Spleen (tissue), 11 donors: ENCODE measurements around the gene ADAM10. TPM values are rescaled to one million over a fixed set of nuclear protein-coding genes. Genes with fewer than 3 reads are reported as not detected.
A peak's percentile ranks its signal among the peaks of the same experiment; 100 is the strongest.

Source experiments
- DNase-seq: peaks from one replicate; pipeline ENCODE4 v3.0.0-alpha.2; 2020
- H3K27ac ChIP-seq, 8 donors: fragments of 200-600 bp; sonication (generic) in 7 of 8; 1 replicate in 4 of 8; 2 replicates in 4 of 8; pipeline versions ENCODE4 v1.5.0 to v1.8.0; 2016 to 2021; ENCODE audit warnings: inconsistent platforms in 4 of 8, mild to moderate bottlenecking in 4 of 8, moderate library complexity in 1 of 8
- H3K27me3 ChIP-seq, 7 donors: fragments of 200-600 bp; sonication (generic) in 6 of 7; replicated peaks in 1 of 7; 1 replicate in 4 of 7; 2 replicates in 3 of 7; pipeline versions ENCODE4 v1.5.0 to v1.8.0; 2016 to 2021; ENCODE audit warnings: inconsistent platforms in 3 of 7, mild to moderate bottlenecking in 1 of 7
- H3K36me3 ChIP-seq, 6 donors: fragments of 200-600 bp; sonication (generic) in 5 of 6; 1 replicate in 4 of 6; 2 replicates in 2 of 6; pipeline versions ENCODE4 v1.5.0 to v1.8.0; 2016 to 2021; ENCODE audit warnings: inconsistent platforms in 2 of 6
- H3K4me1 ChIP-seq, 6 donors: fragments of 200-600 bp; sonication (generic) in 5 of 6; 1 replicate in 3 of 6; 2 replicates in 3 of 6; pipeline versions ENCODE4 v1.5.0 to v1.8.0; 2016 to 2021; ENCODE audit warnings: inconsistent platforms in 3 of 6
- H3K4me3 ChIP-seq, 8 donors: fragments of 200-600 bp; sonication (generic) in 7 of 8; 1 replicate in 4 of 8; 2 replicates in 4 of 8; pipeline versions ENCODE4 v1.5.0 to v1.8.0; 2016 to 2021; ENCODE audit warnings: inconsistent platforms in 4 of 8, mild to moderate bottlenecking in 4 of 8, moderate library complexity in 2 of 8
- H3K9me3 ChIP-seq, 8 donors: fragments of 200-600 bp; sonication (generic) in 7 of 8; 1 replicate in 4 of 8; 2 replicates in 4 of 8; pipeline versions ENCODE4 v1.5.0 to v1.8.0; 2016 to 2021; ENCODE audit warnings: inconsistent platforms in 4 of 8
- POLR2A ChIP-seq, 3 donors: fragments of 450-650 bp; IDR thresholded peaks; one replicate each; pipeline ENCODE4 v1.5.1; 2017; ENCODE audit warnings: antibody characterized with exemption in 3 of 3, mild to moderate bottlenecking in 1 of 3
- POLR2AphosphoS5 ChIP-seq, 3 donors: sonication (generic); formaldehyde crosslinking; IDR thresholded peaks; one replicate each; pipeline ENCODE4 v1.5.1; 2017; ENCODE audit warnings: antibody characterized with exemption in 3 of 3
- WGBS, 5 donors: extraction: QIAGEN DNeasy Blood & Tissue Kit in 3 of 5; methylation state at CpG; one replicate each; pipeline versions ENCODE4 v1.1.5 to v1.1.7; 2013 to 2018; 5-methylcytosine and 5-hydroxymethylcytosine counted together
- intact Hi-C: fragments of 100-400 bp; cut with DNase I; formaldehyde crosslinking; loops from one replicate; pipeline ENCODE4 v1.15.0; 2023; ENCODE audit warnings: low total_unique reads
- polyA plus RNA-seq, 3 donors: library from polyadenylated mRNA; stranded (reverse); fragments of 200-250 nt; gene quantifications; one replicate each; pipeline ENCODE4 v1.2.1, GENCODE V29; 2013
- total RNA-seq, 7 donors: library from RNA; depleted of rRNA in 3 of 7; stranded (reverse); fragments of >200 nt in 3 of 7; fragmentation: NEBNext Ultra II Directional in 4 of 7; extraction: Animal tissue kit (Norgen Biotek cat#: 25700) in 4 of 7; gene quantifications; one replicate each; pipeline versions ENCODE4 v1.1.0 to v1.2.1, GENCODE V29; 2016 to 2021
- TF ChIP-seq, protein P1 (sequence below), 11 experiments: fragments of 200-600 bp in 7 of 11; fragments of 450-650 bp in 4 of 11; sonication (generic) in 4 of 11; IDR thresholded peaks in 8 of 11; conservative IDR thresholded peaks in 3 of 11; 1 replicate in 7 of 11; 2 replicates in 4 of 11; pipeline versions ENCODE4 v1.4.0 to v1.8.0; 2016 to 2021; ENCODE audit warnings: antibody characterized with exemption in 11 of 11, inconsistent platforms in 4 of 11, mild to moderate bottlenecking in 1 of 11
- donor health status: healthy with polysubstance abuse.
- donor health status: DM: no; HTN: no; CAD: no; lungs with moderate emphysema.
- donor health status: DM: no; HTN: no; CAD: no.
- donor health status: Bipolar disorder and iron deficiency.
- donor health status: healthy.
- donor health status: DM: no; HTN: no; CAD: no.
- donor health status: DM: yes; HTN: yes; CAD: no.

ADAM10 gene
- total and polyA plus RNA-seq, 10 donors: 7.6 to 205 (median 123) TPM

DNA sequence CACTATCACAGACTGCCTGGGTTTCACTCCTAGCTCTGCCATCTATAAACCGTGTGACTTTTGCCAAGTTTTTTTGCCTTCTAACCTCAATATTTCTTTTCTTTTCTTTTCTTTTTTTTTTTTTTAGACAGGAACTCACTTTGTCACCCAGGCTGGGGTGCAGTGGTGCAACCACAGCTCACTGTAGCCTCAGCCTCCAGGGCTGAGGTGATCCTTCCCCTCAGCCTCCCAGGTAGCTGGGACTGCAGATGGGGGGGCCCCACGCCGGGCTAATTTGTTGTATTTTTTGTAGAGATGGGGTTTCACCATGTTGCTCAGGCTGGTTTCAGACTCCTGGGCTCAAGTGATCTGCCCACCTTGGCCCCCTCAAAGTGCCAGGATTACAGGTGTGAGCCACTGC, 3.2 kb upstream of the ADAM10 start:
- no peak for DNase-seq
- peaks cover 0 to 22% (median 13%) of the 10 kb centered on the region in 6 donors for H3K4me1 ChIP-seq
- no peak overlapping the region for H3K27ac ChIP-seq
- WGBS, 5 donors: 77 to 88% (median 79%) methylated on average over 3 of the region's 3 CpGs
- no peak overlapping the region for H3K4me3 ChIP-seq
- H3K9me3 ChIP-seq: no peaks in the 10 kb centered on the region
- intact Hi-C loops: no loop called here
- no peaks in the 10 kb centered on the region for H3K36me3 ChIP-seq
- H3K27me3 ChIP-seq: no peaks in the 10 kb centered on the region
- TF ChIP-seq, protein P1, sequence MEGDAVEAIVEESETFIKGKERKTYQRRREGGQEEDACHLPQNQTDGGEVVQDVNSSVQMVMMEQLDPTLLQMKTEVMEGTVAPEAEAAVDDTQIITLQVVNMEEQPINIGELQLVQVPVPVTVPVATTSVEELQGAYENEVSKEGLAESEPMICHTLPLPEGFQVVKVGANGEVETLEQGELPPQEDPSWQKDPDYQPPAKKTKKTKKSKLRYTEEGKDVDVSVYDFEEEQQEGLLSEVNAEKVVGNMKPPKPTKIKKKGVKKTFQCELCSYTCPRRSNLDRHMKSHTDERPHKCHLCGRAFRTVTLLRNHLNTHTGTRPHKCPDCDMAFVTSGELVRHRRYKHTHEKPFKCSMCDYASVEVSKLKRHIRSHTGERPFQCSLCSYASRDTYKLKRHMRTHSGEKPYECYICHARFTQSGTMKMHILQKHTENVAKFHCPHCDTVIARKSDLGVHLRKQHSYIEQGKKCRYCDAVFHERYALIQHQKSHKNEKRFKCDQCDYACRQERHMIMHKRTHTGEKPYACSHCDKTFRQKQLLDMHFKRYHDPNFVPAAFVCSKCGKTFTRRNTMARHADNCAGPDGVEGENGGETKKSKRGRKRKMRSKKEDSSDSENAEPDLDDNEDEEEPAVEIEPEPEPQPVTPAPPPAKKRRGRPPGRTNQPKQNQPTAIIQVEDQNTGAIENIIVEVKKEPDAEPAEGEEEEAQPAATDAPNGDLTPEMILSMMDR (IDR thresholded peaks at IDR 0.05 in 8 of 11, conservative IDR thresholded peaks at IDR 0.05 in 3 of 11): no peak
- TF ChIP-seq POLR2A (IDR thresholded peaks at IDR 0.05) (no peak), POLR2AphosphoS5 (IDR thresholded peaks at IDR 0.05) (no peak)

DNA sequence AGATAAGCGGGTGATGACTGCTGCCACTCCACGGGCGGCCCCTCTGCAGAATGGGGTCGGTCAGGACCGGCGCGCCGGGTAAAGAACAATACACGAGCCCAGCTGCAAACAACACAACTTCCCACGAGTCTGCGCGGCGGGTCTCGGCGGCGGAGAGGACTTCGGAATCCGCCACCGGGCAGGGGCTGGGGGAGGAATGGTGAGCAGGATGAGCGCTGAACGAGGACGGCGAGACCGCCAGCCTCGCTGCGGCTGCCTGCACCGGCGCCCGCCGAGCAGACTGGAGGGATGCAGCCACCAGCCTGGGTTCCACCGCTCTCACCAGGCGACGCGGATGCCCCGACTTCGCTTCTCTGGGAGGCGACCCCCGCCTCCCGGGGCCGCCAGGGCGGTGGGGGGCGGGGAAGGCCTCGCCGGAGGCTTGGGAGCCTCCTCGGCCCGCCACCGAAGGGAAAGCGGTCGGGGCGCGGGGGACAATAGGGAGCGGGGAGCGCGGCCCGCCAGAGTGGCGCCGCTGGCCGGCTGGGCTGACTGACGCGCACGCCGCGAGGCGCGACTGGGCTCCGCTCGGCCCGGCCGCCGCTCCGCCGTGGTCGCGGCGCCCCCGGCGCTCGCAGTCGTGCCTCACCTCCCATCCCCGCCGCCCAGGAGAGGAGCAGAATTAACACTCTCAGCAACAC, 515 bp downstream of the ADAM10 start:
- DNase-seq: peak; percentile 91
- Histone ChIP-seq H3K36me3 (no peaks in the 10 kb centered on the region), H3K4me3 (peak overlapping the region; percentile 89 to 100 (median 94)), H3K9me3 (no peaks in the 10 kb centered on the region), H3K27me3 (no peaks in the 10 kb centered on the region), H3K4me1 (peaks cover 14 to 59% (median 50%) of the 10 kb centered on the region in 6 donors), H3K27ac (peak overlapping the region; percentile 81 to 98 (median 98))
- 0 to 1% (median 0%) methylated on average over 19 to 81 of the region's 81 CpGs for WGBS, 5 donors
- intact Hi-C loops: no loop called here
- TF ChIP-seq, protein P1 (IDR thresholded peaks at IDR 0.05 in 8 of 11, conservative IDR thresholded peaks at IDR 0.05 in 3 of 11): no peak
- TF ChIP-seq POLR2A (IDR thresholded peaks at IDR 0.05) (peak in 1 of 3 donors; percentile 26), POLR2AphosphoS5 (IDR thresholded peaks at IDR 0.05) (peak; percentile 53 to 81 (median 74))

DNA sequence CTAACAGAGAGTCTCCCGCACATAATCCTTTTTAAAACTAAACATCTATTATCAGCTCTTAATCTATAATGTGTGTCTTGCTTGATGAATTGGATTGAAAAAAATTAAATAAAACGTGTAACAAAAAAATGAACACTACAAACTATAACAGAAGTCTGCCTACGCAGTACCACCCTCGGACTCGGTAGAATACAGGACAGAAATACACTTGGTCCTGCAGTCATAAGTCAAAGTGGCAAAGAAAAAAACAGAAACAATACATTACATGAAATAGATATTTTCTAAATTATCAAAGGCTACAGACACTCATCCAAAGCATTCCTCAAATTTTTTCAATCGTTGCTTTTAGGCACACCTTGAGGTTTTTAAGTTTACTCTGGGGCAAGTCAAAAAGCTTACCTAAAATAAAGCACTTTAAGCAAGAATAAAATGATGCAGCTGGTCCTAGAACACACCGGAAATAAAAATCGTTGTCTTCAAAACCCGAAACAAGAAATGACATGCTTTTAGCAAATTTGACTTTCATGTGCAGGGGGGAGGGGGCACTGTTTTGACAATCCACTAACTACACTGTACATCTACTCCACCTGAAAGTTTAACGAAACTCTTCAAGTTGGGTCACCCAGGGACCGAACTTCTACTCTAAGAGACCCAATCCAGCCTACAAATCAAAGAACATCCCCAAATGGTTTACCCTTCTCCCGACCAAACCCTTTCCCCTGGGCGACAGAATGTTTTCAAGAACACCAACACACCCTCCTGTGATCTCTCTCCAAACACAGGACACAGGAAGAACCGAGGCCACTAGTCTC, 1.3 kb downstream of the ADAM10 start:
- no peaks in the 10 kb centered on the region for H3K27me3 ChIP-seq
- DNase-seq: no peak
- H3K4me1 ChIP-seq: peaks cover 21 to 66% (median 56%) of the 10 kb centered on the region in 6 donors
- TF ChIP-seq, protein P1 (IDR thresholded peaks at IDR 0.05 in 8 of 11, conservative IDR thresholded peaks at IDR 0.05 in 3 of 11): no peak
- TF ChIP-seq POLR2AphosphoS5 (IDR thresholded peaks at IDR 0.05): no peak
- TF ChIP-seq POLR2A (IDR thresholded peaks at IDR 0.05): no peak
- H3K36me3 ChIP-seq: no peaks in the 10 kb centered on the region
- peak overlapping the region; percentile 81 to 98 (median 98) for H3K27ac ChIP-seq
- 4 to 8% (median 6%) methylated on average over 14 of the region's 14 CpGs for WGBS, 5 donors
- peak overlapping the region; percentile 89 to 100 (median 94) for H3K4me3 ChIP-seq
- H3K9me3 ChIP-seq: no peaks in the 10 kb centered on the region
- intact Hi-C loops: no loop called here

DNA sequence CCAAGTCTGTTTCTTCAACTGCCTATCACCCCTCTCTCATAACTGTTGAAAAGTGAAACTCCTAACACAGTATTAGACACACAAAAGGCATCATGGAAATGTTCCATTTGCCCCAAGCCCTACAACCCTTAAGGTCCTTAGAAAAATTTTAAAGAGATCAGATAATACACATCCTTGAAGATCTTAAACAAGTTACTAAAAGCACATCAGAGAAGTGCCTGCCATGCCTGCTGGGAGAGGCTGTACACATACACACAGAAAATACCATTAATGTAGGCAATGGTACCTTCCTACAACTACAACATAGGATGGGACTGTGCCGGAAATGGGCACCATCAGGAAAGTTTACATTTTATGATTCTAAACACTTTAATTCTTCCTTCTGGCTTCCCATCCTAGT, 3.3 kb downstream of the ADAM10 start:
- no peak for DNase-seq
- TF ChIP-seq, protein P1 (IDR thresholded peaks at IDR 0.05 in 8 of 11, conservative IDR thresholded peaks at IDR 0.05 in 3 of 11): no peak
- TF ChIP-seq POLR2AphosphoS5 (IDR thresholded peaks at IDR 0.05) (no peak), POLR2A (IDR thresholded peaks at IDR 0.05) (no peak)
- intact Hi-C loops: no loop called here
- H3K27ac ChIP-seq: peak overlapping the region in 2 of 8 donors; percentile 98
- peak overlapping the region in 1 of 8 donors; percentile 17 for H3K4me3 ChIP-seq
- no peaks in the 10 kb centered on the region for H3K36me3 ChIP-seq
- WGBS, 5 donors: 90 to 100% (median 94%) methylated on average over 1 of the region's 1 CpG
- peaks cover 33 to 87% (median 76%) of the 10 kb centered on the region in 6 donors for H3K4me1 ChIP-seq
- no peaks in the 10 kb centered on the region for H3K9me3 ChIP-seq
- no peaks in the 10 kb centered on the region for H3K27me3 ChIP-seq
